A549 (cell line): Measurements from ENCODE around the gene SUSD5. TPM values are rescaled to one million over a fixed set of nuclear protein-coding genes. Genes with fewer than 3 reads are reported as not detected.

Source experiments
- ATAC-seq, 2 experiments: fragments of 200-7000 bp in 1 of 2; fragments of >200 bp in 1 of 2; cut with Nextera tagmentation in 1 of 2; cut with Tn5 transposase in 1 of 2; 3 replicates each; pipeline versions ENCODE4 v1.8.0 to v1.9.1; 2018 to 2020; ENCODE audit warnings: mild to moderate bottlenecking in 1 of 2, moderate library complexity in 1 of 2
- CTCF ChIA-PET: fragments of 300-600 bp; sonication (Branson Sonifier 250); formaldehyde crosslinking; extraction: SDS; loops from one replicate; lab custom pipeline; 2021; ENCODE audit warnings: antibody characterized with exemption, inconsistent platforms; lab: Yijun Ruan, JAX
- POLR2A ChIA-PET: fragments of 350-600 bp; formaldehyde crosslinking; extraction: SDS; loops from one replicate; lab custom pipeline; 2021; ENCODE audit warnings: antibody characterized with exemption, inconsistent platforms; lab: Yijun Ruan, JAX
- DNase-seq, 2 experiments: peaks; one replicate each; pipeline versions ENCODE4 v3.0.0 to v3.0.0-alpha.2; 2011 to 2016; ENCODE audit warnings: low read depth in 1 of 2, low spot score in 1 of 2
- FAIRE-seq: peaks from 2 replicates; lab custom pipeline; 2011; peaks lifted over from hg19 to GRCh38; lab: Jason Lieb, UNC
- H3K27ac ChIP-seq, 2 experiments: fragments of >200 bp; sonication (Bioruptor Twin); formaldehyde crosslinking; 3 replicates each; pipeline ENCODE4 v1.5.1; 2016 to 2017
- H3K4me1 ChIP-seq: fragments of >200 bp; sonication (Bioruptor Twin); formaldehyde crosslinking; 3 replicates; pipeline ENCODE4 v1.6.1; 2016
- H3K4me2 ChIP-seq: fragments of >200 bp; sonication (Bioruptor Twin); formaldehyde crosslinking; 3 replicates; pipeline ENCODE4 v1.6.1; 2016
- H3K4me3 ChIP-seq: fragments of >200 bp; sonication (Bioruptor Twin); formaldehyde crosslinking; 3 replicates; pipeline ENCODE4 v1.5.1; 2016
- H3K9me3 ChIP-seq: fragments of >200 bp; sonication (Bioruptor Twin); formaldehyde crosslinking; 3 replicates; pipeline ENCODE4 v1.6.1; 2016
- CHD4 ChIP-seq: fragments of 200-600 bp; sonication (generic); IDR thresholded peaks from 2 replicates; pipeline ENCODE4 v1.6.1; 2016; ENCODE audit warnings: antibody characterized with exemption, mild to moderate bottlenecking, borderline replicate concordance
- ESRRA ChIP-seq: fragments of 150-350 bp; IDR thresholded peaks from 2 replicates; pipeline ENCODE4 v1.6.1; 2014; ENCODE audit warnings: mild to moderate bottlenecking, low read length, borderline replicate concordance
- FOSL2 ChIP-seq, 2 experiments: fragments of 450-650 bp in 1 of 2; fragments of >200 bp in 1 of 2; sonication (Bioruptor Twin) in 1 of 2; formaldehyde crosslinking; IDR thresholded peaks; 2 replicates each; pipeline versions ENCODE4 v1.5.0 to v1.6.1; 2016 to 2020; ENCODE audit warnings: mild to moderate bottlenecking in 1 of 2, moderate library complexity in 1 of 2
- HEYL ChIP-seq: fragments of 250-450 bp; sonication (Bioruptor Pico); IDR thresholded peaks from 2 replicates; pipeline ENCODE4 v1.8.0; 2021; ENCODE audit warnings: mild to moderate bottlenecking, moderate library complexity
- HOXB5 ChIP-seq: fragments of 250-450 bp; sonication (Bioruptor Pico); IDR thresholded peaks from 2 replicates; pipeline ENCODE4 v1.5.0; 2020; ENCODE audit warnings: mild to moderate bottlenecking, moderate library complexity
- KDM1A ChIP-seq: fragments of 200-600 bp; sonication (generic); IDR thresholded peaks from 2 replicates; pipeline ENCODE4 v1.6.1; 2016; ENCODE audit warnings: low read depth, mild to moderate bottlenecking
- MYC ChIP-seq: IDR thresholded peaks from 2 replicates; pipeline ENCODE4 v1.6.1; 2012; ENCODE audit warnings: mild to moderate bottlenecking, inconsistent platforms, low read length, improper control_type of control experiment, borderline replicate concordance
- RAD21 ChIP-seq, 2 experiments: fragments of >200 bp in 1 of 2; sonication (Bioruptor Twin) in 1 of 2; formaldehyde crosslinking in 1 of 2; IDR thresholded peaks in 1 of 2; conservative IDR thresholded peaks in 1 of 2; 2 replicates in 1 of 2; 3 replicates in 1 of 2; pipeline ENCODE4 v1.6.1; 2012 to 2018; ENCODE audit warnings: inconsistent platforms in 1 of 2
- RFX5 ChIP-seq: fragments of 450-650 bp; IDR thresholded peaks from 2 replicates; pipeline ENCODE4 v1.7.1; 2014; ENCODE audit warnings: antibody characterized with exemption, mild to moderate bottlenecking, moderate library complexity
- SMC3 ChIP-seq: fragments of >200 bp; sonication (Bioruptor Twin); formaldehyde crosslinking; IDR thresholded peaks from 3 replicates; pipeline ENCODE4 v1.6.1; 2018; ENCODE audit warnings: inconsistent platforms
- SREBF2 ChIP-seq: fragments of 450-650 bp; IDR thresholded peaks from 2 replicates; pipeline ENCODE4 v1.6.1; 2014; ENCODE audit warnings: mild to moderate bottlenecking, moderate library complexity
- TFCP2L1 ChIP-seq: fragments of 250-450 bp; sonication (Bioruptor Pico); IDR thresholded peaks from 2 replicates; pipeline ENCODE4 v1.5.0; 2021; ENCODE audit warnings: mild to moderate bottlenecking
- TP53 ChIP-seq: fragments of 250-450 bp; sonication (Bioruptor Pico); IDR thresholded peaks from 2 replicates; pipeline ENCODE4 v1.5.0; 2021; ENCODE audit warnings: mild to moderate bottlenecking, moderate library complexity
- ZC3H11A ChIP-seq: fragments of 450-650 bp; IDR thresholded peaks from 2 replicates; pipeline ENCODE4 v1.6.1; 2014; ENCODE audit warnings: antibody characterized with exemption, mild to moderate bottlenecking
- ZNF302 ChIP-seq: fragments of 250-450 bp; sonication (Bioruptor Pico); IDR thresholded peaks from 2 replicates; pipeline ENCODE4 v1.9.0; 2021; ENCODE audit warnings: inconsistent platforms, mild to moderate bottlenecking, moderate library complexity
- WGBS: methylation state at CpG from one replicate; pipeline ENCODE4 v1.1.6; 2017; ENCODE audit errors: missing lambda C conversion rate; 5-methylcytosine and 5-hydroxymethylcytosine counted together
- polyA plus RNA-seq, 4 experiments: library from polyadenylated mRNA; depleted of rRNA in 3 of 4; stranded (reverse); fragments of >200 nt; fragmentation: RNase III in 1 of 4; extraction: RNeasy Plus Mini Kit Qiagen cat#74134 plus additional on column Dnase treatment in 1 of 4; gene quantifications; 2 replicates in 3 of 4; 3 replicates in 1 of 4; pipeline ENCODE4 v1.2.3, GENCODE V29; 2011 to 2017
- TF ChIP-seq, protein P1 (sequence below): fragments of >200 bp; sonication (Bioruptor Twin); formaldehyde crosslinking; IDR thresholded peaks from 3 replicates; pipeline ENCODE4 v1.5.1; 2016
- TF ChIP-seq, protein P2 (sequence below): IDR thresholded peaks from 2 replicates; pipeline ENCODE4 v1.6.1; 2012
- TF ChIP-seq, protein P3 (sequence below): fragments of 200-600 bp; sonication (generic); IDR thresholded peaks from 2 replicates; pipeline ENCODE4 v1.6.1; 2016; ENCODE audit warnings: antibody characterized with exemption, mild to moderate bottlenecking, moderate library complexity
- TF ChIP-seq, protein P4 (sequence below): IDR thresholded peaks from 2 replicates; pipeline ENCODE4 v1.6.1; 2012; ENCODE audit warnings: low read depth, borderline replicate concordance
- TF ChIP-seq, protein P5 (sequence below): fragments of 150-350 bp; IDR thresholded peaks from 2 replicates; pipeline ENCODE4 v1.6.1; 2014; ENCODE audit warnings: low read depth, mild to moderate bottlenecking, low read length

SUSD5 gene
- polyA plus RNA-seq, 2 of the 4 experiments (the other 2 are of a cell fraction): 0.63 to 1.7 TPM

DNA sequence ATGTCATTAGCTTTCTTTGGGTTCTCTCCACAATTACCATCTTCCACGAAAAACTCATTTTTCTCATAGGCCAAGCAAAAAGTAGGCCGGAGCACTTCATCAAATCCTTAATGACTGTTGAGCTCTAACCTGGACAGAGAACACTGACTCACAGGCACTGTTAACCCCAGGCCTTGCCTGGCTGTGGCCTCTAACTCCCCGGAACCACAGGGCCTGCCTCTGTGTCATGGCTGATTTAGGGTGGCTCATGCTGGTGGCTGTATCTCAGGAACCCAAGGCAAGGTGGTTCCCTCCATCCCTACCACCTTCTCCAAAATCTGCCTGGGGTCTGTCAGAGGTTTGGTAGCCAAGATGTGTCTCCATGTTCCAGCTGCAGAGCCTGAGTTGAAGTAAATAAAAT is 101.1 kb downstream of the SUSD5 start:
- no peak for DNase-seq
- no peak for TF ChIP-seq TFCP2L1 (CRISPR knock-in tag)
- no peak for TF ChIP-seq RFX5
- TF ChIP-seq HEYL (CRISPR knock-in tag): no peak
- no peak for TF ChIP-seq ZC3H11A
- TF ChIP-seq, protein P1, sequence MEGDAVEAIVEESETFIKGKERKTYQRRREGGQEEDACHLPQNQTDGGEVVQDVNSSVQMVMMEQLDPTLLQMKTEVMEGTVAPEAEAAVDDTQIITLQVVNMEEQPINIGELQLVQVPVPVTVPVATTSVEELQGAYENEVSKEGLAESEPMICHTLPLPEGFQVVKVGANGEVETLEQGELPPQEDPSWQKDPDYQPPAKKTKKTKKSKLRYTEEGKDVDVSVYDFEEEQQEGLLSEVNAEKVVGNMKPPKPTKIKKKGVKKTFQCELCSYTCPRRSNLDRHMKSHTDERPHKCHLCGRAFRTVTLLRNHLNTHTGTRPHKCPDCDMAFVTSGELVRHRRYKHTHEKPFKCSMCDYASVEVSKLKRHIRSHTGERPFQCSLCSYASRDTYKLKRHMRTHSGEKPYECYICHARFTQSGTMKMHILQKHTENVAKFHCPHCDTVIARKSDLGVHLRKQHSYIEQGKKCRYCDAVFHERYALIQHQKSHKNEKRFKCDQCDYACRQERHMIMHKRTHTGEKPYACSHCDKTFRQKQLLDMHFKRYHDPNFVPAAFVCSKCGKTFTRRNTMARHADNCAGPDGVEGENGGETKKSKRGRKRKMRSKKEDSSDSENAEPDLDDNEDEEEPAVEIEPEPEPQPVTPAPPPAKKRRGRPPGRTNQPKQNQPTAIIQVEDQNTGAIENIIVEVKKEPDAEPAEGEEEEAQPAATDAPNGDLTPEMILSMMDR: no peak
- TF ChIP-seq RAD21 (conservative IDR thresholded peaks at IDR 0.05 in 1 of 2, IDR thresholded peaks at IDR 0.05 in 1 of 2): no peak
- no peak for TF ChIP-seq ZNF302 (CRISPR knock-in tag)
- no peak for TF ChIP-seq KDM1A
- no peak for TF ChIP-seq CHD4
- no peak for TF ChIP-seq FOSL2 (IDR thresholded peaks at IDR 0.05)
- TF ChIP-seq FOSL2 (CRISPR knock-in tag; IDR thresholded peaks at IDR 0.05): no peak
- TF ChIP-seq, protein P2, sequence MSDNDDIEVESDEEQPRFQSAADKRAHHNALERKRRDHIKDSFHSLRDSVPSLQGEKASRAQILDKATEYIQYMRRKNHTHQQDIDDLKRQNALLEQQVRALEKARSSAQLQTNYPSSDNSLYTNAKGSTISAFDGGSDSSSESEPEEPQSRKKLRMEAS: no peak
- TF ChIP-seq SMC3: no peak
- no peak for TF ChIP-seq ESRRA
- H3K4me3 ChIP-seq: no peak overlapping the region
- no peak overlapping the region for H3K4me2 ChIP-seq
- ChIA-PET CTCF (interaction anchor here (1.6 to 5.4 kb wide), 3 partner anchors 12 to 256 kb away, joined by 4 to 31 read pairs (median 15); no protein-coding TSS in a partner anchor), POLR2A (no interaction called here)
- H3K27ac ChIP-seq: no peak overlapping the region
- peaks cover 26% of the 10 kb centered on the region for H3K4me1 ChIP-seq
- no peak for ATAC-seq
- WGBS: 97% methylated on average over 3 of the region's 3 CpGs
- no peak for FAIRE-seq
- no peaks in the 10 kb centered on the region for H3K9me3 ChIP-seq

DNA sequence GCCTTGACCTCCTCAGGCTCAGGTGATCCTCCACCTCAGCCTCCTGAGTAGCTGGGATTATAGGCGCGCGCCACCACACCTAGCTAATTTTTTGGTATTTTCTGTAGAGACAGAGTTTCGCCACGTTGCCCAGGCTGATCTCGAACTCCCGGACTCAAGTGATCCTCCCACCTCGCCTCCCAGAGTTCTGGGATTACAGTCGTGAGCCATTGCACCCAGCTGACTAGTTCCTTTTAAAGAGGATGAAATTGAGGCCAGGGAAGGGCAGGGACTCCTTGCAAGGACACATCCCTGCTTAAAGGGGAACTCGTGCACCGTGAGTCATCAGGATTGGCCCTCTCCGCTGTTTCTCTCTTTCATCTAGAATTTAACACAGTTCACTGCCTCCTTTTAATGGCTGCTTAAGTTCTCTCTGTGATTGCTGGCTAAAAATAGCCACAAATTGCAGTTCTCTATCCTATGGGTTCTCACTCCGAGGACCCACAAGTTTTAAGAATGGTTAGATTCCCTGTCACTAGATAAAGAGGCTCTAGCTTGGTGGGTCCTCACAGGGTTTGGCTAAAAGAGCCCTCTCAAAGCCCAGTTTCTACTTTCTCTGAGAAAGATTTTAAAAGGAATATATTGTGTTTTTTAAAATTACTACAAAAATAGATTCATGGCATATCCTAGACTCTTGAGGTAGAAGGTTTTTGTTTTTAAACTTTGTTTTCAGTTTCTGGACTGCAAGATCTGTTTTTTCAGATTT is 103.4 kb downstream of the SUSD5 start:
- CTCF ChIA-PET: interaction anchor here (0.9 to 5.4 kb wide), 4 partner anchors 16 to 260 kb away, joined by 3 to 31 read pairs (median 9); no protein-coding TSS in a partner anchor
- H3K4me1 ChIP-seq: peaks cover 15% of the 10 kb centered on the region
- H3K27ac ChIP-seq: peak overlapping the region; percentile 82 to 96
- TF ChIP-seq RAD21 (conservative IDR thresholded peaks at IDR 0.05 in 1 of 2, IDR thresholded peaks at IDR 0.05 in 1 of 2) (no peak), SREBF2 (no peak), HOXB5 (CRISPR knock-in tag) (no peak), FOSL2 (IDR thresholded peaks at IDR 0.05) (0 out of 2 replicates have a peak, but pooled peaks have one; percentile 27), FOSL2 (CRISPR knock-in tag; IDR thresholded peaks at IDR 0.05) (peak; percentile 73), MYC (0 out of 2 replicates have a peak, but pooled peaks have one; percentile 13), TP53 (CRISPR knock-in tag) (no peak)
- TF ChIP-seq, protein P3, sequence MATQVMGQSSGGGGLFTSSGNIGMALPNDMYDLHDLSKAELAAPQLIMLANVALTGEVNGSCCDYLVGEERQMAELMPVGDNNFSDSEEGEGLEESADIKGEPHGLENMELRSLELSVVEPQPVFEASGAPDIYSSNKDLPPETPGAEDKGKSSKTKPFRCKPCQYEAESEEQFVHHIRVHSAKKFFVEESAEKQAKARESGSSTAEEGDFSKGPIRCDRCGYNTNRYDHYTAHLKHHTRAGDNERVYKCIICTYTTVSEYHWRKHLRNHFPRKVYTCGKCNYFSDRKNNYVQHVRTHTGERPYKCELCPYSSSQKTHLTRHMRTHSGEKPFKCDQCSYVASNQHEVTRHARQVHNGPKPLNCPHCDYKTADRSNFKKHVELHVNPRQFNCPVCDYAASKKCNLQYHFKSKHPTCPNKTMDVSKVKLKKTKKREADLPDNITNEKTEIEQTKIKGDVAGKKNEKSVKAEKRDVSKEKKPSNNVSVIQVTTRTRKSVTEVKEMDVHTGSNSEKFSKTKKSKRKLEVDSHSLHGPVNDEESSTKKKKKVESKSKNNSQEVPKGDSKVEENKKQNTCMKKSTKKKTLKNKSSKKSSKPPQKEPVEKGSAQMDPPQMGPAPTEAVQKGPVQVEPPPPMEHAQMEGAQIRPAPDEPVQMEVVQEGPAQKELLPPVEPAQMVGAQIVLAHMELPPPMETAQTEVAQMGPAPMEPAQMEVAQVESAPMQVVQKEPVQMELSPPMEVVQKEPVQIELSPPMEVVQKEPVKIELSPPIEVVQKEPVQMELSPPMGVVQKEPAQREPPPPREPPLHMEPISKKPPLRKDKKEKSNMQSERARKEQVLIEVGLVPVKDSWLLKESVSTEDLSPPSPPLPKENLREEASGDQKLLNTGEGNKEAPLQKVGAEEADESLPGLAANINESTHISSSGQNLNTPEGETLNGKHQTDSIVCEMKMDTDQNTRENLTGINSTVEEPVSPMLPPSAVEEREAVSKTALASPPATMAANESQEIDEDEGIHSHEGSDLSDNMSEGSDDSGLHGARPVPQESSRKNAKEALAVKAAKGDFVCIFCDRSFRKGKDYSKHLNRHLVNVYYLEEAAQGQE: no peak
- TF ChIP-seq, protein P4, sequence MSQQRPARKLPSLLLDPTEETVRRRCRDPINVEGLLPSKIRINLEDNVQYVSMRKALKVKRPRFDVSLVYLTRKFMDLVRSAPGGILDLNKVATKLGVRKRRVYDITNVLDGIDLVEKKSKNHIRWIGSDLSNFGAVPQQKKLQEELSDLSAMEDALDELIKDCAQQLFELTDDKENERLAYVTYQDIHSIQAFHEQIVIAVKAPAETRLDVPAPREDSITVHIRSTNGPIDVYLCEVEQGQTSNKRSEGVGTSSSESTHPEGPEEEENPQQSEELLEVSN: no peak
- TF ChIP-seq, protein P5, sequence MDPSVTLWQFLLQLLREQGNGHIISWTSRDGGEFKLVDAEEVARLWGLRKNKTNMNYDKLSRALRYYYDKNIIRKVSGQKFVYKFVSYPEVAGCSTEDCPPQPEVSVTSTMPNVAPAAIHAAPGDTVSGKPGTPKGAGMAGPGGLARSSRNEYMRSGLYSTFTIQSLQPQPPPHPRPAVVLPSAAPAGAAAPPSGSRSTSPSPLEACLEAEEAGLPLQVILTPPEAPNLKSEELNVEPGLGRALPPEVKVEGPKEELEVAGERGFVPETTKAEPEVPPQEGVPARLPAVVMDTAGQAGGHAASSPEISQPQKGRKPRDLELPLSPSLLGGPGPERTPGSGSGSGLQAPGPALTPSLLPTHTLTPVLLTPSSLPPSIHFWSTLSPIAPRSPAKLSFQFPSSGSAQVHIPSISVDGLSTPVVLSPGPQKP: no peak
- FAIRE-seq (no peak), DNase-seq (peak; percentile 26 to 71), ATAC-seq (peak; percentile 27 to 28; a peak in 4 of 6 replicates)
- POLR2A ChIA-PET: interaction anchor here (3.2 kb wide), 1 partner anchor 18 kb away, joined by 21 read pairs; the partner anchor contains the start of genes GLB1 and TMPPE
- peak overlapping the region; percentile 90 for H3K4me2 ChIP-seq
- no peaks in the 10 kb centered on the region for H3K9me3 ChIP-seq
- WGBS: 17% methylated on average over 13 of the region's 13 CpGs
- peak overlapping the region; percentile 59 for H3K4me3 ChIP-seq
